ENCODE results near the gene RDH11.
A peak's percentile ranks its signal among the peaks of the same experiment; 100 is the strongest.
"Not testable (repeated sequence)": the region's sequence is repeated elsewhere in the genome, so short reads cannot be mapped to it uniquely, and the experiment has no call there.

RDH11 gene

GRCh38 chr14:67719385-67719784 is 23.8 kb upstream of the RDH11 start:
- not testable (repeated sequence) for DNase-seq (ENCODE audit: low spot score in 2 of 2); H3K27ac Mint-ChIP-seq; H3K4me3 Mint-ChIP-seq; H3K9me3 Mint-ChIP-seq; H3K4me1 Mint-ChIP-seq; H3K36me3 Mint-ChIP-seq; ATAC-seq

- ATAC-seq, result no peak
- no peak overlapping the region for H3K4me3 Mint-ChIP-seq
Observed at GRCh38 chr14:67718265-67718664, 22.7 kb upstream of the RDH11 start.

DNA sequence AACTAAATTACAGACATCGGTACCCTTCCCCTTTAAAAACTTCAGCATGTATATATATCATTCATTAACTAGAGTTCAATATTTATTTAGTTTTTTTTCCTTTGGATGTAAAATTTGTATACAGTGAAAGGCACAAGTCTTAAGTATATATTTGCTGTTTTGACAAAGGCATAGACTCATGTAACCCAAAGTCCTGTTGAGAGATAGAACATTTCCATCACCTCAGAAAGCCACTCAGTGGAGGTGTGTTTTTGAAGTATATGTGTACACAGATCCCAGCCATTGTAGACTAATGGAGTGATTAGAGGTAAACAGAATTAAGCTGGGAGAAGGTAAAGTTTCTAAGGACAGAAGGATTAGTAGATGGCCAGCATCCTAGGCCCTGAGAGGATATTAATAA is 21.5 kb upstream of the RDH11 start:
- Mint-ChIP-seq H3K4me3 (no peak overlapping the region), H3K9me3 (no peaks in the 10 kb centered on the region), H3K4me1 (no peaks in the 10 kb centered on the region), H3K36me3 (no peaks in the 10 kb centered on the region), H3K27ac (no peak overlapping the region)
- ATAC-seq, result no peak
- no peak for DNase-seq (ENCODE audit: low spot score in 2 of 2)

More at GRCh38 chr14:67718265-67718664, 22.7 kb upstream of the RDH11 start:
- Mint-ChIP-seq H3K27ac (no peak overlapping the region), H3K4me1 (peaks cover 7% of the 10 kb centered on the region), H3K36me3 (no peaks in the 10 kb centered on the region), H3K9me3 (no peaks in the 10 kb centered on the region)
- DNase-seq (ENCODE audit: low spot score in 2 of 2), result no peak

- DNase-seq (ENCODE audit: low spot score in 2 of 2) (no peak), ATAC-seq (no peak)
- Mint-ChIP-seq H3K27ac (no peak overlapping the region), H3K9me3 (peaks cover 2% of the 10 kb centered on the region), H3K4me3 (no peak overlapping the region), H3K4me1 (no peaks in the 10 kb centered on the region), H3K36me3 (no peaks in the 10 kb centered on the region)
Observed at GRCh38 chr14:67710209-67710608, 14.6 kb upstream of the RDH11 start.

DNA sequence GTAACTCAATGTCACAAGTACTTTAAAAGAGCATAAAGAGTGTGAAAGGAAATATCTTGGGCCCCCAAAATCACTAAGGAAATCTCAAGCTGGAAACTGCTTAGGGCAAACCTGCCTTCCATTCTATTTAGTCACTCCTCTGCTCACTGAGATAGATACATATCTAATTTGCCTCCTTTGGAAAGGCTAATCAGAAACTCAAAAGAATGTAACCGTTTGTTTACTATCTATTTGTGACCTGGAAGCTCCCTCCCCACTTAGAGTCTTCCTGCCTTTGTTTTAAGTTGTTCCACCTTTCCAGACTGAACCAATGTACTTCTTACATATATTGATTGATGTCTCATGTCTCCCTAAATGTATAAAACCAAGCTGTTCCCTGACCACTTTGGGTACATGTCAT is 14.2 kb upstream of the RDH11 start:
- H3K9me3 Mint-ChIP-seq; H3K4me1 Mint-ChIP-seq; H3K36me3 Mint-ChIP-seq; H3K4me3 Mint-ChIP-seq; H3K27ac Mint-ChIP-seq; DNase-seq (ENCODE audit: low spot score in 2 of 2); ATAC-seq: not testable (repeated sequence)

- not testable (repeated sequence) for ATAC-seq; H3K9me3 Mint-ChIP-seq; H3K27ac Mint-ChIP-seq; DNase-seq (ENCODE audit: low spot score in 2 of 2); H3K4me1 Mint-ChIP-seq; H3K36me3 Mint-ChIP-seq; H3K4me3 Mint-ChIP-seq
Observed at GRCh38 chr14:67709346-67709745, 13.8 kb upstream of the RDH11 start.

DNA sequence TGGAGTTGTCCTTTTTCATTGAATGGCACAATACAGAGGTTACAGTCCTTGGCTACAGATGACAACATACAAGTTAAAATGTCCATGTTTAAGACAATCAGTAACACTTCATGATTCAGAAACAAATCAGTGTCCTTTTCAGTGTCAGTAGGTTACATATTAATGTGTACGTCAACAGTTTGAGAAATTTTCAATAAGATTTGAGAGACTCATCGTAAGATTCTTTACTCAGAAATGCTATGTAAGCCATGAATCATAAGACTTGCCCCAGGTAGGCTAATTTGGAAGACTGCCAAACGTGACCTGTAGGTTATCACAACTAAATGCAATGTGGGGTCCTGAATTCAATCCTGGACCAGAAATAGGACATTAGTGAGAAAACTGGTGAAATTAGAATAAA is 9.6 kb upstream of the RDH11 start:
- H3K27ac Mint-ChIP-seq, result no peak overlapping the region
- no peak for ATAC-seq

GRCh38 chr14:67704484-67705089 is 9.0 kb upstream of the RDH11 start:
- ATAC-seq, result peak; percentile 69
- Mint-ChIP-seq H3K4me3 (no peak overlapping the region), H3K36me3 (no peaks in the 10 kb centered on the region), H3K9me3 (no peaks in the 10 kb centered on the region), H3K27ac (no peak overlapping the region), H3K4me1 (no peaks in the 10 kb centered on the region)
- peak in 1 of 2 donors; percentile 6 for DNase-seq (ENCODE audit: low spot score in 2 of 2)

More for the DNA sequence above, 9.6 kb upstream of the RDH11 start:
- H3K36me3 Mint-ChIP-seq, result no peaks in the 10 kb centered on the region
- peaks cover 2% of the 10 kb centered on the region for H3K9me3 Mint-ChIP-seq
- H3K4me1 Mint-ChIP-seq, result no peaks in the 10 kb centered on the region
- no peak overlapping the region for H3K4me3 Mint-ChIP-seq
- DNase-seq (ENCODE audit: low spot score in 2 of 2), result no peak

DNA sequence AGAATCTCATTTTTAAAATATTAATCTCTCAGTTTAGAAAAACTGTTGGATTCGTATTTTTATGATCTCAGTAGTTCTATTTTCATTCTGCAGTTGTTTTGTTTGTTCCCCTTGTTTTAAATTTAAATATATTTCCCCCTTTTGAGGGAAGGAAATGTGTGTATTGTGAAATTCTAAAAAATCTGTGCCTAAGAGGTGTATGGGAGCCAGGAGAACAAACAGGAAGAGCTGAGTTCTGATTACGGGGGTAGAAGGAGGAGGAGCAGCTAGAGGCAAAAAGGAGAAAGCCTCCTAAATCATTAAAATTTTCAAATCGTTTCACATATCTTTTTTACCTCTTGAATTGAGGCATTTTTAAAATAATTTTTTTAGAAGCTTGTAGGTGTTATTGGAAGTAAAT is 8.4 kb upstream of the RDH11 start:
- Mint-ChIP-seq H3K9me3 (no peaks in the 10 kb centered on the region), H3K4me1 (no peaks in the 10 kb centered on the region), H3K36me3 (no peaks in the 10 kb centered on the region), H3K27ac (no peak overlapping the region), H3K4me3 (no peak overlapping the region)
- DNase-seq (ENCODE audit: low spot score in 2 of 2), result no peak
- ATAC-seq, result no peak

DNA sequence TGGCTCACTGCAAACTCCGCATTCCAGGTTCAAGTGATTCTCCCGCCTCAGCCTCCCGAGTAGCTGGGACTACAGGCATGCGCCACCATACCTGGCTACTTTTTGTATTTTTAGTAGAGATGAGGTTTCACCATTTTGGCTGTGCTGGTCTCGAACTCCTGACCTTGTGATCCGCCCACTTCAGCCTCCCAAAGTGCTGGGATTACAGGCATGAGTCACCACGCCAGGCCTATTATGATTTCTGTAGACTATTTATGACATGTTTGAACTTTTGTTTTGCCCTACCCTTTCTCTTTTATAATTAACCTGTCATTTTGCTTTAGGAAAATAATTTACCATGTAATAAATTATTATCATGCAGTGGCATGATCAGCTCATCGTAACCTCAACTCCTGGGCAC is 5.9 kb upstream of the RDH11 start, which contains the start of gene RDH12:
RDH12 (plus strand) TSS at position 395 of the 400 bp plus-strand sequence. CDS start 20,757 bp downstream, outside the sequence.
- not testable (repeated sequence) for H3K4me3 Mint-ChIP-seq; H3K36me3 Mint-ChIP-seq; H3K27ac Mint-ChIP-seq; ATAC-seq; DNase-seq (ENCODE audit: low spot score in 2 of 2); H3K9me3 Mint-ChIP-seq; H3K4me1 Mint-ChIP-seq

DNA sequence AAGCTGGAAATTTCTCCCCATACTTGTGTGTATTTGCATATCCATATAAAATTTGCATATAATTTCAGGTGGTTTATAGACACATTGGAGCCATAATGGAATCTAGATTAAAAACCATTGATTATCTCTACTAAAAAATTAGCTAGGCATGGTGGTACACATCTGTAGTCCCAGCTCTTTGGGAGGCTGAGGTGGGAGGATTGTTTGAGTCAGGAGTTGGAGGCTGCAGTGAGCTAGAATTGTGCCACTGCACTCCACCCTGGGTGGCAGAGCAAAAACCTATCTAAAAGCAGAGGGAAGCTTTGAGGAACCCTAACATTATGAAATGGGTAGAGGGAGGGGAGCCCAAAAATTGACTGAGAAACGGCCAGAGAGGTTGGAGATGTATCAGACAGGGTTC is 2.6 kb upstream of the RDH11 start:
- H3K4me1 Mint-ChIP-seq, result peaks cover 12% of the 10 kb centered on the region
- H3K4me3 Mint-ChIP-seq, result no peak overlapping the region
- no peak overlapping the region for H3K27ac Mint-ChIP-seq
- H3K36me3 Mint-ChIP-seq, result peaks cover 2% of the 10 kb centered on the region
- no peak for DNase-seq (ENCODE audit: low spot score in 2 of 2)
- no peak for ATAC-seq
- no peaks in the 10 kb centered on the region for H3K9me3 Mint-ChIP-seq

DNA sequence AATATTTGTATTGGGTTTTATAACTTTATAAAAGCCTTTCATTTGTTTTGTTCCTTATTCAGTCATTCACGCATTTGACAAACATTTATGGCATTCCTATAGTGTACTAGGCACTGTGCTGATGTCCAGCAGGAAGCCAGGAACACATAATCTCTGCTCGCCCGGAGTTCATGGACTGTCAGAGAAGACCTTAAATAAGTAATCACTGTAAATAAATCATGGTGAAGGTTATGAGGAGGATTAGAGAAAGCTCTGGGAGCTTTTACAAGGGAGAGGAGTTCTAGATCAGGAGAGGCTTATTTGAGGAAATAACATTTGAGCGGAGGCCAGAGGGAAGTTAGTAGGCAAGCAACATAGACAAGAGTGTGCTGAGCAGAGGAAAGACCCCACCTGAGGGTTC is 1.4 kb upstream of the RDH11 start:
- DNase-seq (ENCODE audit: low spot score in 2 of 2), result no peak
- Mint-ChIP-seq H3K27ac (no peak overlapping the region), H3K4me1 (peaks cover 12% of the 10 kb centered on the region), H3K36me3 (peaks cover 13% of the 10 kb centered on the region), H3K4me3 (no peak overlapping the region), H3K9me3 (no peaks in the 10 kb centered on the region)
- ATAC-seq, result no peak

DNA sequence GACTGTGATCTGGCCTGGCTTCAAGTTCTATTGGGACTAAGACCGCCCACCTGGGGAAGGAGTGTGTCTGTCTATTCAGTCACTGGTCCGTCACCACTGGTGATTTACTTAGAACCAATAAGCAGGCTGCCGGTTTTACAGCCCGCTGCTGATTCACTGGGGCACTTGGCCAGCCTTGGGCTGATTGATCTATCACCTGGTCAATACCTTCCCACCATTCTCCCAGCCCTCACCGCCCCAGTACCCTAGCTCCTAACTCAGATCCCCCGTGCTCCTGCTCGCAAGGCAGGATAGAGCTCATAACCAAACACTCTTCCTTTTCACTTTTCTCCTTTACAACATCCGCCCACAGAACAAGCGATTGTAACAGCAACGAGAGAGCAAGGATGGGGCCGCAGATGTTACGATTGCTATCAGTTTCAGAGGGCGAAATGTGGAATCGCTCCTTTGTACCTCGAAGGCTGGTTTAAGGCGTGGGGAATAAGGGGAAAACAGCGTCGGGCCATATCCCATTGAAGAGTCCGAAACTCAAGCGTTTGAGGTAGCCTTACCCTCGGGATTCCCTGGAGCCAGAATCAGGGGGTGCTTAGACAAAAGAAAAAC is 672 bp downstream of the RDH11 start:
- H3K4me3 Mint-ChIP-seq, result peak overlapping the region; percentile 82
- H3K9me3 Mint-ChIP-seq, result no peaks in the 10 kb centered on the region
- peaks cover 35% of the 10 kb centered on the region for H3K36me3 Mint-ChIP-seq
- H3K27ac Mint-ChIP-seq, result peak overlapping the region; percentile 87
- peak; percentile 52 to 83 for DNase-seq (ENCODE audit: low spot score in 2 of 2)
- peak; percentile 94 for ATAC-seq
- peaks cover 12% of the 10 kb centered on the region for H3K4me1 Mint-ChIP-seq

GRCh38 chr14:67690011-67690410 is 5.6 kb downstream of the RDH11 start:
- Mint-ChIP-seq H3K4me3 (no peak overlapping the region), H3K9me3 (no peaks in the 10 kb centered on the region), H3K4me1 (peaks cover 6% of the 10 kb centered on the region), H3K27ac (no peak overlapping the region), H3K36me3 (peaks cover 83% of the 10 kb centered on the region)
- no peak for DNase-seq (ENCODE audit: low spot score in 2 of 2)
- no peak for ATAC-seq

DNA sequence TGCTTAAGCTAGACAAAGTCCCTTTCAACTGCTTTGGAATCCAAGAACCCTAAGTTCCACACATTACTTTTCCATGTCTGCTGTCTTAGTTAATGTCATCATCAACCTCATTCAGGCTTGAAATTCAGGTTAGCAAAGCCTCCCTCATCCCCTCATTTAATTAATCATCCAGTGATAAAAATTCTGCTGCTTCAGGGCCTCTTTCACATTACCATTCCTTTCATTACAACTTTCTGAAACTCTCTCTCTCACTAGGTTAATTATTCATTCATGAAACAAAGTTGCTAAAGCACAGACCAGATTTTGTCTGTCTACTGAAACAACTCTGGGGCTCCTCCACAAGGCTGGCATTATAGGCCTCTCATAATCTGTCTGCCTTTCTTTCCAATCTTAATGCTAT is 11.7 kb downstream of the RDH11 start:
- H3K36me3 Mint-ChIP-seq, result peaks cover 93% of the 10 kb centered on the region
- no peak for DNase-seq (ENCODE audit: low spot score in 2 of 2)
- H3K9me3 Mint-ChIP-seq, result no peaks in the 10 kb centered on the region
- peaks cover 25% of the 10 kb centered on the region for H3K4me1 Mint-ChIP-seq
- no peak for ATAC-seq
- no peak overlapping the region for H3K4me3 Mint-ChIP-seq
- H3K27ac Mint-ChIP-seq, result peak overlapping the region; percentile 27

GRCh38 chr14:67680941-67681340 is 14.6 kb downstream of the RDH11 start:
- Mint-ChIP-seq H3K9me3 (no peaks in the 10 kb centered on the region), H3K4me3 (no peak overlapping the region), H3K4me1 (peaks cover 25% of the 10 kb centered on the region), H3K27ac (no peak overlapping the region), H3K36me3 (peaks cover 90% of the 10 kb centered on the region)
- no peak for DNase-seq (ENCODE audit: low spot score in 2 of 2)
- ATAC-seq, result no peak

Measured in stimulated activated effector memory CD8-positive, alpha-beta T cell treated with anti-CD3 and anti-CD28 coated beads, Interleukin-12 subunit alpha, Interleukin-12 subunit beta, amount 100 ng/mL, for 72 hours (primary cell).